ENCODE measurements around the gene SMOC1.

SMOC1 gene

DNA sequence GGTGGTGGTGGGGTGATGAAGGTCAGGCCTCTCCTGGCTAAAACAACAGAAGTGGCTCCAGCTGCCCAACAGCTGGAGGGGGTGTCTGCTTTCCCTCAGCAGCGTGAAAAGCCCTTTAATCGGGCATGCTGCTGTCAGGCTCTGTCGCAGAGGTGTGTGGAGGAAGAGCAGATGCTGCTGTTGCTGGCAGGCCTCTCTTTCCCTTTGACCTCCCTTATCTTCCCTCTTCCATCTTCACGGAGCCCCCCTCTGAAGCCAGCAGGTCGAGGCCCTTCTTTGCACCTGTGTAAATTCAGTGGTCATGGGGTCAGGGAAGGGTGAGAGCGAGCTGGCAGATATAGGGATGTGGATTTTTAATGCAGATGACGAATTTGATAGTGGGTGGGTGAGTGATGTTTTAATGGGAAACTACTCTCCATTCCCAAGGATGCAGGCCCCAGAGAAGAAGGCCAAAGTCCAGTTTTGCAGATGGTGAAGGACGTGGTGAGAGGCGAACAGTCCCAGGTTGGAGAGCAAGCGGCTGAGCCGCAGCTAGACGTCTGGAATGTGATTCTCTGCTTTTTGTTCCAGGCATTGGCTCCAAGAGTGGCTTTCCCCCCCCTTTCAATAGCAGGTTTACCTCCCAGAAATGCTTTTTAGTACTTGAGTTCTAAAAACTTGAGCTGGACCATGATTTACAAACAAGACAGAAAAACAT, 64.0 kb downstream of the SMOC1 start:
- DNase-seq, result no peak

DNA sequence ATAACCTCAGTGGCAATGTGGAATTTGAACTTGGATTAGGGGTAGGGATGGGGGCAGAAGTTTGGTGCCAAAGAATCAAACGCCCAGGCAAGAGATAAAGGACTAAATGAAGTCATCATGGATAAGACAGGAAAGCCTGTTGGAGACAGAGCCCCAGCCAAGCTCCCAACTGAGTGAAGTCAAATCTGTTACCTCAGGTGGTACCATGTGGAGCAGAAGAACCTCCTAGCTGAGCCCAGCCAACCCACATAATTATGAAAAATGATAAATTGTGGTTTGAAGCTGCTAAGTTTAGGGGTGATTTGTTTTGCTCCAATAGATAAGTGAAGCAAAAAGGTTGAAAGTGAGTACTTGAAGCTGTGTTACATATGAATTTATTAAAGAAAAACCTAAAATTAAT, 66.1 kb downstream of the SMOC1 start:
- DNase-seq, result no peak

DNA sequence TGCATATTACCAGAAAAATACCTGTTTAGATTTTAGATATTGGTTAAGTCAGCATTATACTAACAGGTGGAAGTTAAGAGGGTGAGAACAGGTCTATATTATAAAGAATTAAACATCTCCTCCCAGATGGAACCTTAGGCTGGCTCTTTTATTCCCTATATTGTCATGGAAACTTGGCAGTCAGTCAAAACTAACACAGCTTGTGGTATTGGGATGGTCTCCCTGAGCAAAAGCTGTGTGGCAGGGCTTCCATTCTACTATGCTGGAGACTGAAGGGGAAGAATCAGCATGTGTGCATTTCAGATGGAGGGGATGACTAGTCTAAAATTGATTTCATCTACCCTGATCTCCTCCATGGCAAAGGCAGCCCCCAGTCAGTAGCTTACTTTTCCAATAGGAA, 66.7 kb downstream of the SMOC1 start:
- no peak for DNase-seq

DNA sequence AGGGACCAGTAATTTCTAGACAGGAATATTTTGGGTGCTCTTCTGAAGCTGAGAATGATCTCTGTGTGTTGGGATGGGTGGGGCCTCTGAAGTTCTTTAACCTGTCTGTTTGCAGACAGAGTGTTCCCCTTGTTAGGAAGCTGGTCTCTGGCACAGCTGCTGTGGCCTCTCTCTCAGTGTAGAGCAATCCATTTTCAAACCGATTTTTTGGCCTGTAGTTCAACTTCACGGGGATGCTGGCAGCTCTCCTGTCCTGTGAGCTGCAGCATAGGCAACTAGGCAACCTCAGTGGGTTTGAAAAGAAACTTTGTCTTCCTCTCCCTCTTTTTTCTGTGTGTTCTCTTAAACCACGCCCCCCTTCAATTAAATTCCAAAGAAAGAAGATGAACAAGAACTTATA, 69.1 kb downstream of the SMOC1 start:
- no peak for DNase-seq

DNA sequence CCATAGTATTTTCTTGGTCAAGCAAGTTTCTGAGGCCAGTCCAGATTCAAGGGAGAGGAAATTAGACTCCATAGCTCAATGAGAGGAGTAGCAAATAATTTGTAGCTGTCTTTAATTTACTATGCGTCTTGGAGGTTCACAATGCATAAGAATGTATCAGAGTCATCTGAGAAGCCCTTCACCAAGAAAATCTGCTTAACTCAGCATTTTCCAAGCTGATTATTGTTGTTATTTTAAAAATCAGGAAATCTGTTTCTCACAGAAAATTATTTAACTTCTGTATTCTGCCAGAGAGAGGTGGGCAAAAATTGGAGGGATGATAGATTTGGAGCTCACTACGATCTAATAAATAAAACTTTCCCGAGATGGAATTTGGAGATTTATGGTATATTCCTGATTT, 72.0 kb downstream of the SMOC1 start:
- no peak for DNase-seq

DNA sequence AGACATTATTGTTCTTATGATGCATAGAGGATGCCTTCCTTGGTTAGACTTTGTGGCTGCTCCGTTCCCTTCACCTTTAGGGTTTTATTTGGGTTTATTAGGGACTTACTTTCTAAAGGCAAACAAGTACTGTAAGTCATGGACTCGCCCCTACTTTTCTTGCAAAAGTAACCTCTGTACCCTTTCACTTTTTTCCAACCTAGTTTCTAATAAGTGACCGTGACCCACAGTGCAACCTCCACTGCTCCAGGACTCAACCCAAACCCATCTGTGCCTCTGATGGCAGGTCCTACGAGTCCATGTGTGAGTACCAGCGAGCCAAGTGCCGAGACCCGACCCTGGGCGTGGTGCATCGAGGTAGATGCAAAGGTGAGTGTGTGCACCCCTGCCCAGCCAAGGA, 72.7 kb downstream of the SMOC1 start:
- DNase-seq, result no peak

DNA sequence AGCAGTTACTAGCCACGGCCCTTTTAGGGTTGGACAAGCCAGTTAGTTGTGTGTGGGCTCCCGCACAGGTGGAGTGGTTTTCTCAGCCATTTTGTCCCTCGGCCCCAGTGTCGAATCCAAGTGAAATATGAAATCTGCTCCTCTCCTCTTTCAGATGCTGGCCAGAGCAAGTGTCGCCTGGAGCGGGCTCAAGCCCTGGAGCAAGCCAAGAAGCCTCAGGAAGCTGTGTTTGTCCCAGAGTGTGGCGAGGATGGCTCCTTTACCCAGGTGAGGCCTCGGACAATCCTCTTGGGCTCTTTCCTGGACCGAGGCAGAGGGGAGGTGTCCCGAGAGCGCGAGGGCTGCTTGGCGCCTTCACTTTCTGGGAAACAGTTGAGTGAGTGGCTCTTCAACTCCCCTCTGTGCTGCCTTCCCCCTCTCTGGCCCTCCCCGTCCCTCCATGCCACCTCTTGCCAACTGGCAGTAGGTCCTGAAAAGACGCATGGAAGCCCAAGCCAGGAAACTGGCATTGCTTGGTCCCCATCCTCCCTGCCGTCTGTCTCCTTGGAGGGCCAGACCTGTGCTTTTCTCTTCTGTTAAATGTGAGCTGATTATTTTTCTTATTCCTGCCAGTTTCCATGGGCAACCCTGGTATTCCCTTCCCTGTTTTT, 74.2 kb downstream of the SMOC1 start:
- no peak for DNase-seq

DNA sequence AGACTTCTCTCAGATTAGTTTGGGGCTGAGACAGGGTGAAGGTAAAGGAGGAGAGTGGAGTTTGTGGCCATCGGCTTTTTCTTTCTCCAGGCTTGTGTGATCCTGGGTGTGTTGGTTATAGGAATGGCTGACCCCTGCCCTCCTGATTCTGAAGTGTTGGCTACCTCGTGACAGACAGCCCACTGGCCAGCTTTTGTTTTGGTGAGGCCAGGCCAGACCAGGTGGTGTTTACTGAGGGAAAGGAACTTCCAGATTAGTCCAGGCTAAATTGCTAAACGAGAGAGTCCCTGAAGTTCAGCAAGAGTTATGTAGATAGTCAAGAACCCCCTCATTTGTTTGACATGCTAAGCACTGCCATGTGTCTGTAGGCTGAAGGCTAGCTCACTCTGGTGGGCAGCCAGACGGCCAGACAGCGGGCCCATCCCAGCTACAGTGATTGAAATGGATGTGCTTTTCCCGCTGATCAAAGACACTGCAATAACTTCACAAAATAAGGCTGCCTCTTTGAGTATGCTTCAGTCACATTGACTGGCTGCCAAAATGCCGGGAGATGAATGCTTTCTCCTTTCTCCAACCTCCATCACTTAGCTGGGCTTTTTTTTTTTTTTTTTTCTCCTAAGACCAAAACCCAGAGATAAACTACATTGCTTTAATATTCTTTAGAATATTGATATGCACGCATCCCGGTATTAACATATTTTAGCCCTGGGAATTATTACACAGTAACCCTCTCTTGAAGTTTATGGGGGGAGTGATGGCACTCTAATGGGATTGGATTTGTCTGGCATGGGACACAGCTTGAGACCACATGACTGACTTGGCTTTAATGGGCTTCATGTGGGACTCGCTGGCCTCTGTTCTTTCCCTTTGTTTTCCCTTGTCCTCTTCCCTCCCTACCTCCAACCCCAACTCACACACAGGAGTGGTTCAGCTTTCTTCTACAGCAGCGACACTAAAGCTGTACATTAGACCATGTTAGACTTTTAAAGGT, 76.9 kb downstream of the SMOC1 start:
- no peak for DNase-seq

DNA sequence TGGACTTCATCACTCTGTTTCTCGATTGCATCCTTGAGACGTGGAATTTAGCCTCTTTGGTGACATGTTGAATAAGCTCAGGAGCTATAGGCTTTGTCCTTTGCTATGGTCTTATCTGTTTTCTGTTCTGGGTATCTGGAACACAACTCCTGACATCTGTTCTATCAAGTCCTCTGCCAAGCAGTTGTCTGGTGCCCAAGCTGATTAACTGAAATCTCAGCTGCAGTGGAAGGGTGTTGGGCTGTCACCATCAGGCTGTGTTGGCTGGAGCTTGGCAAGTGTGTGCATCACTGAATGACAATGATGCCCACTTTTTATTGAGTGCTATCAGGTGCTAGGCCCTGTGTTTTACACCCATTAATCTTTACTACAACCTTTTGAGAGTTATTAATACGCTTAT, 77.8 kb downstream of the SMOC1 start:
- no peak for DNase-seq

DNA sequence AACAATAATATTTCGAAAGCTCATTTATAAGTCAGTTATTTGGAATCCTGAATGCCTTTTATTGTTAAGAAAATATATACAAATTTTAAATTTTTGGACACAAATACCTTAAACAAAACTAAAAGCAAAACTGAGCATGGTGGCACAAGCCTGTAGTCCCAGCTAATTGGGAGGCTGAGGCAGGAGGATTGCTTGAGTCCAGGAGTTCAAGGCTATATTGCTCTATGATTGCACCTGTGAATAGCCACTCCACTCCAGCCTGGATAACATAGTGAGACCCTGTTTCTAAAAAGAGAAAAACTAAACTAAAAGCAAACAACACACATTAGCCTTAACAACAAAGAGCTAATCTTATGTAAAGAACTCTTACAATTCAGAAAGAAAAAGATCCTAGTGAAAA, 78.8 kb downstream of the SMOC1 start:
- DNase-seq, result no peak

DNA sequence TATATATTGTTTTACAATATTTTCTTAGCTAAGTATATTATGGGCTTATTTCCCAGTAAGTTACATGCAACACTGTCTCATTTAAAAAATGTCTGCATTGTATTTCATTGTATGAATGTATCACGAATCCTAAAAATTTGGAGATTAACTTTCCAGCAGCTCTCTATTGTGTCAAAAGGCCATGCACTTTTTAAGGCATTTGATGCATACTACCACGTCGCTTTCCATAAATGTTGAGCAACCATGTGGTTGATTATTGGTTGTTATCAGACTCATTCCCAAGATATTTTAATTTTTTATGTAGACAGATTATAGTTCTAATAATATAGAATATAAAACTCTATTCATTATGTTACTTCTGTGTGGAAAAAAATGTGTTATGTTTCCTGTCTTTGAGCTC, 79.9 kb downstream of the SMOC1 start:
- DNase-seq, result no peak

DNA sequence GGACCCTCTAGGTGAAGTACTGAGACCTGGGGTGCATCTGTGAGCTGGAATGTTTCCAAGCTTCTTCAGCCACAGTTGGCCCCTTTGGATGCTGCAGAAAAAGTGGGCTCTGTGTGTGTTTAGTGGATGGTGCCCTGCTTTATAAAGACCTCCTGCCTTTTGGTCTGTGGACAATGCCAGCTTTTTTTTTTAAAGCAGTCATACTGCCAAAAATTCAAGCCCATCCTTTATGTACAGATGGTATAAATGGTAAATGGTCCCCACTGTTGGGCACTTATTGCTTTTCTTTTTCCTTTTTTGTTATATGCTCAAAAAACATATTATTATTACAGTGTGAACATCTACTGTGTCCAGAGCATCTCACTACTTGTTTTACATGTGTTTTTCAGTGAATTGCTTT, 81.1 kb downstream of the SMOC1 start:
- DNase-seq, result no peak

DNA sequence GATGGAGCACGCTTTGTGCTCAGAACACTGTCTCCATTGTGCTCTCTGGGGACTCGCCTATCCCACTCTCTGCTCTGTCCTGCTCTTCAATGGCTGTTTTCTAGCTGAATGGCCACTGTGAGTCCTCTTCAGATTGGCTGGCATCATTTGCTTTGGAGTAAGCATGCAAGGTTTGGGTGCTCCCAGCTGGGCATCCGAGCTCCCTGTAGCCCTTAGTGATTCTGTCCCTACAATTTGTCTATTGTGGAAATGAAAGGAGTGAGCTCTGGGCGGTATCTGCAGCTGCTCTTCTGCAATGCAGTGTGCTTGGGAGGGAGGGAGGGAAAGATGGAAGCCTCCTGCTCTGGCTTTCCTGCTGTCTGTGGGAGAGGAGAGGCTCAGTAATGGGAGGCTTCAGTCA, 84.8 kb downstream of the SMOC1 start:
- DNase-seq, result no peak

DNA sequence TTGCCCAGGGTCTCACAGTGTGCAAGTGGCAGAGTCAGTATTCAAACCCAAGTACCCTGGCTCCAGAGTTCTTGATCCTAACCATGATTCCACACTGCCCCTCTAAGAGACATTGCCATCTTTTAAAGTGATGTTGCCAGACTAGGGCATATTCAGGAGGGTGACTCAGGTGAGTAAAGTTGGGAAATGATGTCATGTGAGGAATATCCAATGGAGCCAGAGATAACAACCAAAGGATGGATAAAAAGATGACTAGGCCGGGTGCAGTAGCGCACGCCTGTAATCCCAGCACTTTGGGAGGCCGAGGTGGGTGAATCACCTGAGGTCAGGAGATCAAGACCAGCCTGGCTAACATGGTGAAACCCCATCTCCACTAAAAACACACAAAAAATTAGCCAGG, 85.6 kb downstream of the SMOC1 start:
- DNase-seq, result no peak

DNA sequence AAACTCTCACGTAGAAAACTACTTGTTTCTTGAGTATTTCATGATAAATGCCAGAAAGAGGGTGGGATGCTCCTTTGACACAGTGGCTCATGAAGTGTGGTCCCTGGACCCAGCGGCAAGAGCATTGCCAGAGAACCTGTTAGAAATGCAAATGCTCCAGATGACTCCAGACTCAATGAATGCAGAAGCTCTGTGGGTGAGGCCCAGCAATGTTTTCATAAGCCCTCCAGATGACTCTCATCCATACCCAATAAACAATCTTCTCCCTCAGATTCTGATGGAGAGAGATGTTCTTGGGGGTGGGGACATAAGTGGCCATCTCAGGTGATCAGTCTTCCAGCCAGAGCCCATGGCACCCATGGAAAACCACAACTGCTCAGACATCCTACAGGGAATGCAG, 88.9 kb downstream of the SMOC1 start:
- DNase-seq, result no peak

DNA sequence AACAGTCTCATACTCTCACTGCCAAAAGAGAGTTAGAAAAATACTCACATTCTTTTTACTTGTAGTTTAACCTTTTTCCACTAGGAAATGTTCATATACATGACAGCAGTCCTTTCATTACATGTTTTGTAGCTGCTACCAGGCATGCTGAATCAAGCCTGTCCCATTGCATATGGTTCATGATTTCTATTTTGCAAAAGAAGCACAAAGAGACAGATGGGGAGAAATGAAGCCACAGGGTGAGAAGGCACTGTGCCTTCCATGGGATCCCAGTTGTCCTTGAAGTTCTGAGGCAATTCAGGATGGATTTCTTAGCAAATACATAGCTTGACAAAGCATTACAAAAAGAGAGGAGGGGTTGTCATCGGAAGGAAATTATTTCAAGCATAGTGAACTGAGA, 89.5 kb downstream of the SMOC1 start:
- no peak for DNase-seq

DNA sequence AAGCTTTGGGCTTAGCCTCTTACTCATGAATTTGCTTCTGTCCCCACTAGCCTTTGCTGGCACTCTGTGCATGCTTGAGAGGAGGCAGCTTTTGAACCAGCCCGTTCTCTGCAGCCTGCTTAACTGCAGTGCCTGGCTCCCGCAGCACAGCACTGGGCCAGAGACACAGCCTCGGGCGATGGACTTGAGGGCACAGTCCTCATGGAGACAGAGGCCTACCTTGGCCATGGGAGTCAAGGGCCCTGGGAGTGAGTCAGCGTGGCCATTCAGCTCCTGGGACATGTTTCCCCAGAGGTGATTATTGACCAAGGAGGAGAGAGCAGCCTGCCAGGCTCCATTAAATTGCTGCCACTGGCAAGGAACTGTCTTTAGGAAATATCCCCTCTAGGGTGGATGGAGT, 93.5 kb downstream of the SMOC1 start:
- DNase-seq, result no peak

DNA sequence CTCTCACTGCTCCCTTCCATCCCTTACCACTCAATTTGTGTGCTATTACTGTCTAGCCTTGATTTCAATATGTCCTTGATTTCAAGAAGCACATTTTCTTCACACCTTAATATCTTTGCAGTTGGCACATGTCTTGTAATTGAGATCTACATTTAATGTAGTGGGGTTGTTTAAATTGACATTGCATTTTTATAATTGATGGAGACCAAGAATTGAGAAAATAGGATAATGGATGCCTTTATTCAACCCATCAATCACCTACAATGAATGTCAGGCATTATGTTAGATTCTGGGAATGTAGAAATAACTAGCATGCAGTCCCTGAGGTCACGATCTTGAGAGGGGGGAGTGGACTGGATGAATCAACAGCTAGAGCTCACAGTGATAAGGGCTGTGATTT, 94.6 kb downstream of the SMOC1 start:
- DNase-seq, result no peak

DNA sequence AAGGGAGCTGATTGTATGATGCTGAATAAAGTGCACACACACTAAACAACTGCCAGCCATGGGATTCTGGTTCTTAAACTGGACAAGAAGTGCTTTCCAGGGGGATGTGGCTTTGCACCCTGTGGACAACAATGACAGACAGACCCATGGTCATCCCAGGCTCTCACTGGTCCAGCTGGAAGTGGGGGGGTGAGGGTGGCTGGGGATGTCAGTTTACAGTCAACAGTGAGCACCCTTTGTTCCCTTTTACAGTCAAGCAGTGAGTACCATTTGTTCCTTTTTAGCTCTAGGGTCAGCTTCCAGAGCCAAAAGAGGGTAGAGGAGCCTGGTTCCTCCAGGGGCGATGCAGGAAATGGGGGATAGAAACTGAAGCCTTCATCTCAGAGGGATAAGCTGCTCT, 100.7 kb downstream of the SMOC1 start:
- no peak for DNase-seq

DNA sequence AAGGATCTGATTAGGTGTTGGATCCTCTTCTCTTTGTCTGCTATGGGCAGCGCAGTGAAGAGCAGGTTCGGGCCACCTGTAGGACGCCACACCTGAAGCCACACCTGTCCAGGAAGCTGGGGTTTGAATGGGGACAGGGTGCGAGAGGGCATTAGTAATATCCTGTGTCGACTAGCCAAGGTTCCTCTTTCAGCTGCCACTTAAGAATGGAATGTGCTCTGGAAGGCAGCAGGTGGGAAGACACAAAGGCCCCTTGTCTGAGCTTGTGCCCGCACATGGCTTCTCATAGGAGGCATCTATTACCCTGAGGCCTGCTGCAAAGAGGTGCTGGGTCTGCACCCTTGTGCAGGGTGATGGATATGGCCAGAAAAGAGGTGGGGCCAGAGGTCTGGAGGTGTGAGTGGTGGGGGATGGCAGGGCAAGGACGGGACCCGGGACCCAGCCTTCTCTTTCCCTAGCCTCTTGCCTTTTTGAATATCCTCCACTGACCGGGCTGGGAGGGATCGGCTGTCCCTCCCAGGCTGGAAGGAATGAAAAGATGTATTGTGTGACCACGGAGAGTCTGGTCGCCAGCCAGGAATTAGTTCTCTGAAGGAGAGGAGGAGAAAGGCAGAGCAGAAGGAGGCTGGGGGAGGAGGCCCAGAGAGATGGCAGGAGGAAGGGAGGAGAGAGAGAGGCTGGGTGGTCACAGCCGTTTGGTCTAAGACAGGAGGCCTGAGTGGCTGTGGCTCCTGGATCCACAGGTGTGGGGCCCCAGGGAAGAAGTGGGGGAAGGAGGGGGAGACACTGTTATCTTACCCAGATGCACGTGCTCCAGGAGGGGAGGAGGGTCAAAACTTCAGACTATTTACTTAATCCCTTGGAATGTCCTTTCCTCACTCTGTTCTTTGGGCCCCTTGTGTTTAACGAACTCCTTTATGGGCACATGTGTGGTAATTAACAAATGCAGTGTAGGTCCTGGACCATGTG, 101.5 kb downstream of the SMOC1 start:
- no peak for DNase-seq

DNA sequence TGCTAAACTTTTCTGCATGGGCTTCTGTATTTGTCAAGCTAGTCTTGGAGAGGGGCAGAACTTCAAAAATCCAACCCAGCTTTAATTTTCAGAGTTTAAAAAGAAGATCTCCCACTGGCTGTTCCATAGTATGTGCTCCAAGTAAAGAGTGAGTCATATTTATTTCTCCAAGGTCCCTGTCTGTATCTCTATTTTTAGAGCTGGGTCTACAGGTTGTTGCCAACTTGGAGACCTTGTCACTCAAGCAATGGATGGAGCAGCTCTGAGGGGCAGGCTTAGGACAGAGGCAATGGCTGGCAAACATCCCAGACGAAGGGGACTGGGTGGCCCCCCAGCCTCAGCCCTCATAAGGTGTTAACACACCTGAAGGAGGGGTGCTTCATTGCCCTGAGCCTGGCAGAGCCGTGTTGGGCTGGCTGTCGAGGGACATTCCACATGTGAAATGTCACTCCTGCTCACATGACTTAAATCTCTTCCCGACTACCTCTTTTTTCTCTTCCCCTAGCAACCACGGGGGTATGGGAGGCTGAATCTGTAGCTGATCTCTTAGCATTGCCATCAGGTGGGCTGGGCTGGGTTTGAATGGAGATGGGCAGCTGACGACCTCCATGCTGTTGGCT, 103.1 kb downstream of the SMOC1 start:
- DNase-seq, result no peak

DNA sequence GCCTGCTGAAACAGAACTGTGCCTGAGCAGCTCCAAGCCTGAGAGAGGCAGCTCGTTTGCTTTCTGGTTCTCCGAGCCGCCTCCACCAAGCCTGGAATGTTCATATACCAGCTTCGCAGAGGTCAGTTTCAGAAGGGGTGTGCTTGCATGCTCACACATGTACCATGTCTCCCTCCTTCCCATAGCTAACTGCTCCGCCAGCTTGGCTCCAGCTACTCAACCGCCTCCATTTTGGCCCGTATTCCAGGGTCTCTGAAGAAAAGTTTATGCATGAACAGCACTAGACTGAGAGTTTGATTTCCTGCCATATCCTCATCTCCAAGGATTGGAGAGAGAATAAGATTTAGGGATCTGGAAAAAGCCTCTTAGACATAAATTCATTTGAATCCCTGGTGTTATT, 103.7 kb downstream of the SMOC1 start:
- DNase-seq, result no peak
